GM18505 (cell line): Measurements from ENCODE around the gene TLL1.

Experiments used
- ATAC-seq: cut with Tn5 transposase; IDR thresholded peaks from one replicate; pipeline ENCODE4 v1.9.1; 2021; ENCODE audit not compliant: unreplicated experiment
- POLR2A ChIP-seq: IDR thresholded peaks from 4 replicates; pipeline ENCODE4 v1.6.1; 2011; ENCODE audit warnings: borderline replicate concordance; ENCODE audit not compliant: insufficient read depth, insufficient read length; ENCODE audit errors: extremely low read depth

TLL1 gene

DNA sequence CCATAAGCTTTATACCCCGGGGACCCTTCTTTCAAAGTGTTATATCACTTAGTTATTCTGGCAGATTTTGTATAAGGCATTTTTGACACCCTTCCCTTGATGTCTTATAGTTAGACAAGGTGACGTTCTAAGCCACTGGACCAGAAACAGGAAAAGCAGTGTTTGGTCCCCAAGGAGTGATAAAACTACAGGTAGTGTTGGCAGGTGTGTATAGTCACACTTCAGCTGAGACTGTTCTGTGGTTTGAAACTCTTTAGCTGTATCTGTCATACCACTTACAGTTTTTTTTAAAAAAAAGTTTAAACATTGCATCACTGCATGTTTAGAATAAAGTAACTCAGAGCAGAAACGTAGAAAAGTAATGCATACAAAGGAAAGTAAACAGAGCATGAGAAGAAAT is 48.5 kb downstream of the TLL1 start:
- ATAC-seq: no peak
- TF ChIP-seq POLR2A: no peak

GRCh38 chr4:165922747-165923146 is 49.7 kb downstream of the TLL1 start:
- TF ChIP-seq POLR2A: no peak
- no peak for ATAC-seq

DNA sequence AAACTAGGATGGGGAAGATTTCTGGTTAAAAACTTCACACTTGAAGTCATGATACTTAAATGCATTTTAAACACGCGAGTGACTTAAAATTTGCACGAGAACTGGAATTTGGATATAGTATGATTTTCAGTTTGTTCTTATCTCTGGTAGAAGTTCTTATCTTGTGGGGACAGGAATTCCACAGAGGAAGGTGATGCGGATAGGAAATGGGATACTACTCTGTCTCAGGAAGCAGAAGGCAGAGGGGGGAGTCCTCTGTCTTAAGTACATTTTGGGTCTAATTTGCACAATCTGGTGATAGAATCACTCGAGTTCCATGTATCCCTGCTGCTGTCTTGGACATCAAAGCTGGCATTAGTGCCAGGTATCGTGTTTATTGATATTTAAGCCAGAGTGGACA is 53.3 kb downstream of the TLL1 start:
- no peak for ATAC-seq
- no peak for TF ChIP-seq POLR2A

DNA sequence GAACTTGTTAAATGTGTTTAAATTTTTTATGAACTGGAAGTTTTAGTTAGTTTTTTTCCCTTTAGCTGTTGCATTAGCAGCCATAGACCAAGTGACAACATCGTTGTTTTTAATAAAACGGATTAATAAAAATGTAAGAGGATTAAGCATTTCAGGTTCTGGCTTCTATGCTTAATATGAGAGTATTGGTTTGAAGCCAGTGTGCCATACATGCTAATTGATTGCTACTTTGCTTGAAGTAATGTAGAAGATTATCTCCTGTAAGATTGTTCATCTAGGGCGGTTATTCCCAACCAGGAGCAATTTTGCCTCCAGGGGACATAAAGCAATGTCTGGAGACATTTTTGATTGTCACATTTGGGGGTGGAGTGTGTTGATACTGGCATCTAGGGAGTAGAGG is 54.3 kb downstream of the TLL1 start:
- no peak for TF ChIP-seq POLR2A
- ATAC-seq: no peak

GRCh38 chr4:165927815-165928214 is 54.8 kb downstream of the TLL1 start:
- no peak for ATAC-seq
- no peak for TF ChIP-seq POLR2A

- TF ChIP-seq POLR2A: no peak
- no peak for ATAC-seq
Measured at GRCh38 chr4:165928601-165929000, 55.6 kb downstream of the TLL1 start.

GRCh38 chr4:165929662-165930061 is 56.6 kb downstream of the TLL1 start:
- TF ChIP-seq POLR2A: no peak
- ATAC-seq: no peak

GRCh38 chr4:165931741-165932140 is 58.7 kb downstream of the TLL1 start:
- no peak for ATAC-seq
- no peak for TF ChIP-seq POLR2A

- no peak for ATAC-seq
- no peak for TF ChIP-seq POLR2A
Measured at GRCh38 chr4:165944900-165945299, 71.9 kb downstream of the TLL1 start.

- no peak for TF ChIP-seq POLR2A
- ATAC-seq: no peak
Measured at GRCh38 chr4:165945991-165946390, 73.0 kb downstream of the TLL1 start.

- no peak for TF ChIP-seq POLR2A
- no peak for ATAC-seq
Measured at GRCh38 chr4:165947019-165947418, 74.0 kb downstream of the TLL1 start.

- ATAC-seq: no peak
- TF ChIP-seq POLR2A: no peak
Measured at GRCh38 chr4:165953181-165953580, 80.1 kb downstream of the TLL1 start.

GRCh38 chr4:165963621-165964020 is 90.6 kb downstream of the TLL1 start:
- no peak for TF ChIP-seq POLR2A
- no peak for ATAC-seq

DNA sequence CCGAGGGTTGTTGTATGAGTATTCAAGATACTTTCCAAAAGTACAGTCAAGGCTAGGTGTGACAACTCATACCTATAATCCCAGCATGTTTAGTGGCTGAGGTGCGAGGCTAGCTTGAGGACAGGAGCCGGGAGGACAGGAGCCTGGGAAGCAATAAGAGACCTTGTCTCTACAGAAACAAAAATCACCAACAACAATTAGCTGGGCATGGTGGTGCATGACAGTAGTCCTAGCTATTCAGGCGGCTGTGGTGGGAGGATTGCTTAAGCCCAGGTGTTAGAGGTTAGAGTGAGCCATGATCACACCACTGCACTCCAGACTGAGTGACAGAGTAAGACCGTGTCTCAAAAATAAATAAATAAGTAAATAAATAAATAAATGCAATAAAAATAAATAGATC is 91.6 kb downstream of the TLL1 start:
- no peak for TF ChIP-seq POLR2A
- ATAC-seq: no peak

DNA sequence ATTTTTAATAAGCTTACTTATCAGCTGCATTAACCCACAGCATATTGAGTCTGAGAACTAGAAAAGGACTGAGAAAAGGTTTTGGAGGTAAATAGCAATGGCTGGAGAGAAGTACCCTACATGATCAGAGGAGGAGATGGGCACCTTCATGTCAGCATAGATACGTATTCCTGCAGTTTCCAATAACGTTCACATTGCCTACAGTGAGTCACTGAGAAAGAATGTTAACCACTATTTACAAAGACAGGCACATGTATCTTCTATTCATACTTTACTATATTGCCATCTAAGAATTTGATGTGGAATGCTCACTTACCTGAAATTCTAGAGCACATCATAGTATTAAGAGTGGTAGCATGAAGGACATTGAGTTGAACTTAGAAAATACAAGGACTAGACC is 92.5 kb downstream of the TLL1 start:
- ATAC-seq: no peak
- TF ChIP-seq POLR2A: no peak
